HG03565 (cell line): ENCODE results near the gene CBX1.
A peak's percentile ranks its signal among the peaks of the same experiment; 100 is the strongest.

Source experiments
- ATAC-seq: cut with Tn5 transposase; IDR thresholded peaks from one replicate; pipeline ENCODE4 v1.9.1; 2021; ENCODE audit warnings: mild to moderate bottlenecking, moderate library complexity; ENCODE audit not compliant: unreplicated experiment

Gene CBX1

DNA sequence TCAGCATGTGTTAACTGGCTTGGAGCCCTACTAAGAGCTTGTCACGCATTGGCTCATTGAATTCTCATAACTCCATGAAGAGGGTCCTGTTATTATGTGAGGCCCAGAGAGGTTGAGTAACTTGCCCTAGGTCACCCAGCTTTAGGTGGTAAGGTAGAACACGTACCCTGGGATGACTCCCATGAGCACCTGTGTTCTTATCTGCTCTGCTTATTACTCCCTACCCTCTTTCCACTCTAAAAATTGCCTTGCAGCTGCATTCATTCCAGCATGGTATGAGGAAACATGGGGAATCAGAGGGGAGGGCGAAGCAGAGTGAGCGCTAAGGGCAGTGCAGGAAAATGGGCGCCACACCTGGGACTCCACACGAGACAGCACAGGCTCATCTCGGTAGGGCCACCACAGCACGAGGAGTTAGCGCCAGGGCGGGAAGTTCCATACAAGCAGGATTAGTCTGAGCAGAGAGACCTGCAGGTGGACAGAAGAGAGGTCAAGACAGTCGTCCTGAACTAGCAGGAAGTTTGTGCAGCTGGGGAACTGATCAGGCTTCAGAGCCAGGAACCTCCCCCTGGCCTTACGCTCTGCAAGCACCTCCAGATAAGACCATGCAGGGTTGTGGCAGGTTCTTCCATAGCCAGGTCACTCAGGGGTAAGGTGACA, 73.8 kb downstream of the CBX1 start:
- no peak for ATAC-seq

DNA sequence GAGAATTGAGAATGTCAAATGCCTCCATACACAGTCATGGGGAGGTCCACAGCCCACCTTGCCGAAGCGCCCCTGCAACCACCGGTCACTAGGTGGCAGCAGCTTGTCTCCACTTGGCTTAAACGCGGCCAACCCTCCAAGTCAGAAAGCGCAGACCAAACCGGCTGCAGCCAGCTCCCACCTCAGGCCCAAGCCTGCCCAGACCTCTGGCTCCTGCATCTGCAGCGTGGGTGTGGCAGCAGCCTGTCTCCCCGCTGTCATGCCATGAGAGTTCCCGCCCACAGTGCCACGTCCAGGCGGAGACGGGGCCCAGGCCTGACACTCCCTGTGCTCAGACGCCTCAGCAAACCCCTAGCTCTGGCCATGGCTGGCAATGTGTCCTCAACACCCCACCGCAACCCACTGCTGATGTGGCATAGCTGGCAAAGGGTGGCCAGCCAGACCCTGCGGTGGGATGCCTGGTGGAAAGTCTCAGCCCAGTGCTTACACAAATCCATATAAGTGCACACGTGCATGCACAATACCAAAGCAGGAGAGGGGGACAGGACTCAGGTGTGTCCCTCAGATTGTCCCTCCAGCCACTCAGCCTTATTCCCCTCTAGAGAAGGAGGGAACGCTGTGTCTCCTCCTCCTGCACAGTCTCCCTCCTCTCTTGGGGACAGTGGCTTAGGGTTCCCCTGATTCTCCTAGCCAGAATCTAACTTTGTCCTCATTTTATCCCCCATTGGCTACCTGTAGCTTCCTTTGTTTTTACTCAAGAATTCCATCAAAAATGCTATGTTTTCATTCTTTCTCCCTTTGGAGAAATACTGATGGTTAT, 74.6 kb downstream of the CBX1 start:
- no peak for ATAC-seq

DNA sequence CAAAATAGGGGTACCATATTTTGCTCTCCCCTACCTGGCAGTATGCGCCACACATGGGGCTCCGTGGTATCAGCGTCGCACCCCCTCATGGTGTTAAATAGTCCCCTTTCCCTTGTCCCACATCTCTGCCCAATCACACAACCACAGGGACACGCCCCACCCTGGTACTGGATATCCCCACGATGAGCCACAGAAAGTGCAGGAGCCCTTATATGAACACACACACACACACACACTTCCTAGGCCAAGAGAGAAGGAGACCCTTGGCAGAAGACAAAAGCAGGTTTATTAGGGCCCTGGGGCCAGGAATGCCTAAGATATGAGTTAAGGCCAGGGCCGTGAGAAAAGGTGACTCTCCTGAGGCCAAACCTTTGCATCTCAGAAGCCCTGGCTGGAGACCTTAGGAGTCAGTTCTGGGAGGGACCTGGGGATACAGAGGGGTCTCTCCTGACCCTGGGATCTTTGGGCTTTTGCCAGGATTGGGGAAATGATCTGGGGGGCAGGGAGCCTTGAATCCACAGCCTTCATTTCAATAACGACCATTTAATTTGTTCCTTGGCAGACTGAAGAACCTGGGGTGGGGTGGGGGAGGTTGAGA, 75.3 kb downstream of the CBX1 start:
- no peak for ATAC-seq

DNA sequence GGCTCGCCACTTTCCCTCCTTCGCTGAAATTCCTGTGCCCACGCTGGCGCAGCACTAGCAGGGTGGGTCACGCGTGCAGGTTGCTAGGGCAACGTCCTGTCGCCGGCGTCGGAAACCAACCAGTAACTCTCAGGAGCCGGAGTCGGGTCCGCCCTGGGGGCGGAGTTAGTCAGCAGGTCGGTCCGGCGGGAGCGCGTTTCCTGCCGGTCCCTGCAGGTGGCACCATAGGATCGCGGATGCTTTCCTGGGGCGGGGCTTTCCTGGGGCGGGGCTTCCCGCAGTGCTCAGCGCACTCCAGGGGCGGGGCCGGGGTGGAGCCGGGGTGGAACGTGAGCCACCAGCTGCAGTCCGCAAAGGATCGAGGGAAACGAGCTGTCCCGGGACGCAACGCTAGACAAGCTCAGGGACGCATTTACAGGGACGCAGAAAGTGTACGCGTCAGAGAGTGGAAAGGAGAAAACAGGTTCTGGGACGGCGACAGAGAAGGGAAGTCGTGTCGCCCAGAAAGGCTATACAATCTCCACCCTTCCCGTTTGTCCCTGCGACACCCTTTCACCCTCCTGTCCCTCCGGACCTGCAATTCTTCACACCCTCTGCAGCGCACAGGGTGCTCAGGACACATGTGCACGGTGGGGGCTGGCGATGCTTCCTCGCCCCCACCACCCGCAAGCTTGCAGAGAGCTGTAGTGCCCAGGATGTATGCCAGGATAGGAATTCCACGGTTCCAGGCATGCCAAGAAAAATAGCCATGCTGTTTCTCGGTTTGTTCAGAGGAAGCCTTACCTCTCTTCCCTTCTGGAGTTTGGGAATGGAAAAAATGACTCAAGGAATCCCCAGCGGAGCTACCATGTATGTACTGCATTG, 76.0 kb downstream of the CBX1 start:
- peak; percentile 78 for ATAC-seq

- no peak for ATAC-seq
Measured at GRCh38 chr17:48024149-48025039, 76.9 kb downstream of the CBX1 start.

DNA sequence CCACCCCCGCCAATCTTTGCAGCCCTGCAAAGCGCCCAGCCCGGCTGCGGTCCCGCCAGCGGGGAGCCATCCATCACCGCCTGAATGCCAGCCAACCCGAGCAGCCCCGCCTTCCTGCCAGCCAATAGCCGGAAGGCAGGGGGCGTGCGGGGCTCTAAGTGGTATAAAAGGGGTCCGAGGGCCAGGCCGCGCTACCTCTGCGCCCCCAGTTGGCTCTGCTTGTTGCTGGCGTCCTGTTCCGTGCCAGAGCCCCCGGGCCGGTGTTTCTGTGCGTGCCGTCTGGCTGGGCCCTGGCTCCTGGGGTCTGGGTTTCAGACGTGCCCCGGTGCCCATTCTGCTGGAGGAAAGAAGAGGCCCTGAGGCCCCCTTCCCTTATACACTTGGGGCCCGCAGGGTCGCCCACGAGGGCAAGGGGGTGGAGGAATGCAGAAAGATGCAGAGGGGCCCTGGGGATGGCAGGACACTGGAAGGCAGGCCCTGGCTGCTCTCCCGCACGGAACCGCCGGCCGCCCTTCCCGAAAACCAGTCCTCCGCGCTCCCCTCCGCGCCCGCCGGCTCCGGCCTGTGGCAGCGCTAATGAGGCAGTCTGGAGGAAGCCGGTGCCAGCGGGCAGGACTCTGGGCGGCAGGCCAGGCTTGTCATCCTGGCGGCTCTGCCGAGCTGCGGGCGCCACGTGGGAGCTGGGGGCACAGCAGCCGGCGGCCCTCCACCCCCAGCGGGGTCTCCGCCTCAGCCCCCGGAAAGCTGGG, 77.7 kb downstream of the CBX1 start:
- no peak for ATAC-seq

- ATAC-seq = no peak
Measured at GRCh38 chr17:48022901-48023300, 78.4 kb downstream of the CBX1 start.

DNA sequence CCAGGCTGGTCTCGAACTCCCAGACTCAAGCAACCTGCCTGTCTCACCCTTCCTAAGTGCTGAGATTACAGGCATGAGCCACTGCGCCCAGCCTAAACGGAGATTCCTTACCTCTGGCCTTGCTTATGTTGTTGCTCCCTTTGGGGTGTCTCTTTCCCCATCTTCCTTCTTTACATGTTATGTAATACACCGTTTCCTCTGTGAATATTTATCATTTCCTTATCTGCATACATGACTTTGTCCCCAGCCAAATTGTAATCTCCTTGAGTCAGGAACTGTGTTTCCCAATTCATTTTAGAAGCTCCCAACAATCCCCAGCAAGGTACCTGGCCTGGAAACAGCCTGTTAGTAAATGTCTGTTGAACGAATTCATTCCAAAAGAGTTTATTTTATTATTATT, 79.3 kb downstream of the CBX1 start:
- ATAC-seq = no peak
